Tibial artery (tissue), 4 donors: Measurements from ENCODE around the gene PLEK2.

Experiments
- DNase-seq, 2 donors: peaks; one replicate each; pipeline ENCODE4 v3.0.0-alpha.2; 2019
- H3K27ac ChIP-seq, 2 donors: fragments of 200-600 bp; sonication (generic) in 1 of 2; 1 replicate in 1 of 2; 2 replicates in 1 of 2; pipeline ENCODE4 v1.5.1; 2018 to 2019; ENCODE audit warnings: mild to moderate bottlenecking in 1 of 2
- H3K27me3 ChIP-seq, 2 donors: fragments of 200-600 bp; sonication (generic) in 1 of 2; one replicate each; pipeline versions ENCODE4 v1.5.1 to v1.6.0; 2016 to 2019
- H3K36me3 ChIP-seq, 3 donors: fragments of 200-600 bp; sonication (generic) in 2 of 3; one replicate each; pipeline ENCODE4 v1.5.1; 2016 to 2019; ENCODE audit warnings: mild to moderate bottlenecking in 2 of 3
- H3K4me1 ChIP-seq, 4 donors: fragments of 200-600 bp; sonication (generic) in 2 of 4; 1 replicate in 3 of 4; 2 replicates in 1 of 4; pipeline ENCODE4 v1.5.1; 2016 to 2019
- H3K4me3 ChIP-seq, 2 donors: fragments of 200-600 bp; sonication (generic) in 1 of 2; 1 replicate in 1 of 2; 2 replicates in 1 of 2; pipeline ENCODE4 v1.5.1; 2018 to 2019; ENCODE audit warnings: mild to moderate bottlenecking in 2 of 2
- H3K9me3 ChIP-seq, 3 donors: fragments of 200-600 bp; sonication (generic) in 1 of 3; one replicate each; pipeline ENCODE4 v1.5.1; 2016 to 2019
- CTCF ChIP-seq, 2 experiments: fragments of 200-600 bp in 1 of 2; fragments of 450-650 bp in 1 of 2; IDR thresholded peaks; one replicate each; pipeline ENCODE4 v1.5.1; 2017 to 2019; ENCODE audit warnings: antibody characterized with exemption in 2 of 2, mild to moderate bottlenecking in 1 of 2, moderate library complexity in 1 of 2
- intact Hi-C: fragments of 100-400 bp; cut with DNase I; formaldehyde crosslinking; loops from one replicate; pipeline ENCODE4 v1.15.0; 2023; ENCODE audit warnings: low total_unique reads

PLEK2 gene

GRCh38 chr14:67395086-67395875 lies 16.7 kb downstream of the PLEK2 start:
- no peaks in the 10 kb centered on the region for H3K4me1 ChIP-seq
- no peak for TF ChIP-seq CTCF (IDR thresholded peaks at IDR 0.05)
- H3K27me3 ChIP-seq, result no peaks in the 10 kb centered on the region
- H3K4me3 ChIP-seq, result no peak overlapping the region
- no peaks in the 10 kb centered on the region for H3K9me3 ChIP-seq
- no peak overlapping the region for H3K27ac ChIP-seq
- intact Hi-C loops, result no loop called here
- H3K36me3 ChIP-seq, result no peaks in the 10 kb centered on the region
- DNase-seq, result no peak

GRCh38 chr14:67393689-67394088 lies 18.3 kb downstream of the PLEK2 start:
- Histone ChIP-seq H3K4me1 (no peaks in the 10 kb centered on the region), H3K36me3 (no peaks in the 10 kb centered on the region), H3K27ac (no peak overlapping the region), H3K9me3 (no peaks in the 10 kb centered on the region), H3K4me3 (no peak overlapping the region), H3K27me3 (no peaks in the 10 kb centered on the region)
- no peak for TF ChIP-seq CTCF (IDR thresholded peaks at IDR 0.05)
- intact Hi-C loops, result no loop called here
- DNase-seq, result no peak

GRCh38 chr14:67392800-67393199 lies 19.2 kb downstream of the PLEK2 start:
- no peaks in the 10 kb centered on the region for H3K9me3 ChIP-seq
- no peaks in the 10 kb centered on the region for H3K4me1 ChIP-seq
- no peak for DNase-seq
- no peak overlapping the region for H3K27ac ChIP-seq
- H3K27me3 ChIP-seq, result no peaks in the 10 kb centered on the region
- peaks cover 0 to 7% (median 1%) of the 10 kb centered on the region in 3 donors for H3K36me3 ChIP-seq
- no peak overlapping the region for H3K4me3 ChIP-seq
- TF ChIP-seq CTCF (IDR thresholded peaks at IDR 0.05), result no peak
- intact Hi-C loops, result no loop called here

GRCh38 chr14:67392123-67392522 lies 19.8 kb downstream of the PLEK2 start:
- H3K36me3 ChIP-seq, result peaks cover 0 to 10% (median 5%) of the 10 kb centered on the region in 3 donors
- DNase-seq, result no peak
- H3K27me3 ChIP-seq, result no peaks in the 10 kb centered on the region
- TF ChIP-seq CTCF (IDR thresholded peaks at IDR 0.05), result no peak
- no peaks in the 10 kb centered on the region for H3K4me1 ChIP-seq
- no peak overlapping the region for H3K27ac ChIP-seq
- intact Hi-C loops, result no loop called here
- H3K9me3 ChIP-seq, result no peaks in the 10 kb centered on the region
- H3K4me3 ChIP-seq, result no peak overlapping the region

- no peak overlapping the region for H3K27ac ChIP-seq
- H3K4me1 ChIP-seq, result no peaks in the 10 kb centered on the region
- intact Hi-C loops, result no loop called here
- DNase-seq, result no peak
- H3K4me3 ChIP-seq, result no peak overlapping the region
- H3K36me3 ChIP-seq, result peaks cover 0 to 16% (median 5%) of the 10 kb centered on the region in 3 donors
- no peak for TF ChIP-seq CTCF (IDR thresholded peaks at IDR 0.05)
- H3K27me3 ChIP-seq, result no peaks in the 10 kb centered on the region
- H3K9me3 ChIP-seq, result no peaks in the 10 kb centered on the region
Observed at GRCh38 chr14:67391268-67391667, 20.7 kb downstream of the PLEK2 start.
